Activated CD8-positive, alpha-beta memory T cell treated with anti-CD3 and anti-CD28 coated beads for 48 hours (primary cell): ENCODE results near the gene FAM168B.

Source experiments
- DNase-seq, 3 experiments: peaks; one replicate each; pipeline ENCODE4 v3.0.0-alpha.2; 2020; ENCODE audit warnings: low read depth in 2 of 3, low spot score in 2 of 3

The FAM168B gene

GRCh38 chr2:131056204-131056931 is 36.9 kb downstream of the FAM168B start:
- DNase-seq: no peak

DNA sequence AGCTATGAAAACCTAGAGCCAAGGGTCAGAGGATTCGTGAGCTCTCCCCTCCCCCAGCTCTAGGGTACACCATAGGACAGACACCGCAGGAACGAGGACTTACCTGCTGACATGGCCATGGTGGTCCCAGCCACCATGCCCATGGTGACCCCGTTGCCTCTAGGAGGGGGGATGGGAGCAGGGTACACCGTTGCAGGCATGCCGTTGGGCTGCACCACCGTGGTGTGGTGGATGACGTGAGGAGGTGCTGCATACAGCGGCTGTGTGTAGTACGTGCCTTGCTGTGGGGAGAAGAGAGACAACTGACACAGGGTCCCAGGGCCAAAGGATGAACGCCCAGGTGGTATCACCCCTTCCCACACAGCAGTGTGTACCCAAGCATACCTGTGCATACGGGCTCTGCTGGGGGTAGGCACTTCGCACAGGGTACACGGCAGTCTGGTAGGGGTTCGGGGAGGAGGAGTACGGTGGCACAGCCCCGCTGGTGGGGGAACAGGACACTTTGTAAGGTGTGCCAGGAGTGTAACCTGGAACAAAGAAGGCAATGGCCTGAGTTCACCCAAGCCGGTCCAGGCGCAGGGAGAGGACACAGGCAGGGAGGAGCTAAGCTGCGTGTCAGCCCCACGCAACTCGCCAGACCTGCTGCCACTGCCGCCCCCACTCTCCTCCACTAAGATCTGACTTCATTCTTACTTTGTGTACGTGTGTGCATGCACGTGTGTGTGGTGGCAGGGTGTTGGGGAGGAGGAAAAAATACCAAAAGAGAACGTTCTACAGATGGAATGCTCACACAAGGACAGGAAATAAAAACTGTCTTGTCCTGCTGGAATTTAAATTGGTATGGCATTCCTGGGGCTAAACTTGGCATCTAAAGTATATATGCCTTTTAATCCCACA is 37.8 kb downstream of the FAM168B start:
- DNase-seq: no peak

DNA sequence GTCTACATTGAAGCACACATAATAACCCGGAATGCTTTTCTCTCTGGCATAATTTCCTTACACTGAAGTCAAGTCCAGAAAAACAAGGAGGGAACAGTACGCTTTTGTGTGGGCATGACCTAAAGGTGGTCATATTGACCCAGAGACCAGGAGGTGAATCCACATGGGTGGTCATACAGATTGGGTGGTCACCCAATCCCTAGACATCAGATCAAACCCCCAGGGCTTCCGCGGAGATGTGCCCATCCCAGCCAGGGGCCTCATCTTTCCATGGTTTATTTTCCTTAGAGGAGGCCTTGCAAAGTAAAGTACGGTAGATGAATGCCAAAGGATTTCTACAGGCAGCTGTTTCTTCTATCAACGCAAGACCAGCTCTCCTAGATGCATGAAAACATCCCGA is 38.8 kb downstream of the FAM168B start:
- DNase-seq: no peak

DNA sequence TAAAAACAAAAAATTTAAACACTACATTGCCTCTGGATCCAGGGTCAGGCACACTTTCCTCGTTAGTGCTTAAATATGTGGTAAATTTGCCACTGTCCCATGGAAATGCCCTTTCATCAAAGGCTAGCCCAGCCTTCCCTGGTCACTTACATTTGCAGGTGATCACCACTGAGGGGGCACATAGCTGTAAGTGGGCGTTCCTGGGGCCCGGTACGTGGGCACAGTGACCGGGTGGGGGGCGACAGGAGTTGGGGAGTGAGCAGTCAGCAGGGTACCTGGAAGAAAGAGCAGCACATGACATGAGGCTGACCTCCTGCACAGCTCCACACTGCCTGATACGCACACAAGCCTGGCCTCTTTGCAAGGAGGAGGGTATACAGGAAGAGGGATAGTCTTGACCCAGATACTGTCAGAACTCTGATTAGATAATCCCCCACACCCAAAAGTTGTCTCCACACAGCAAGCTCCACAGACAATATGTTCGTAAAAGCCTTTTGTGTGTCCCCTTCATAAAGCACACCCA is 40.5 kb downstream of the FAM168B start:
- no peak for DNase-seq

GRCh38 chr2:131050896-131051295 is 42.4 kb downstream of the FAM168B start:
- no peak for DNase-seq

- DNase-seq: no peak
These were observed 44.0 kb downstream of the FAM168B start for GRCh38 chr2:131049150-131049718.

- DNase-seq: no peak
These were observed 44.6 kb downstream of the FAM168B start for GRCh38 chr2:131048641-131049040.

GRCh38 chr2:131047920-131048560 is 45.2 kb downstream of the FAM168B start:
- DNase-seq: no peak

- DNase-seq: no peak
These were observed 46.2 kb downstream of the FAM168B start for GRCh38 chr2:131046918-131047652.

GRCh38 chr2:131046028-131046917 is 47.0 kb downstream of the FAM168B start:
- no peak for DNase-seq

GRCh38 chr2:131045286-131046027 is 47.8 kb downstream of the FAM168B start:
- no peak for DNase-seq

- DNase-seq: no peak
These were observed 48.5 kb downstream of the FAM168B start for GRCh38 chr2:131044757-131045150.

GRCh38 chr2:131044075-131044756 is 49.0 kb downstream of the FAM168B start:
- DNase-seq: no peak

GRCh38 chr2:131043199-131044074 is 49.8 kb downstream of the FAM168B start:
- DNase-seq: no peak

DNA sequence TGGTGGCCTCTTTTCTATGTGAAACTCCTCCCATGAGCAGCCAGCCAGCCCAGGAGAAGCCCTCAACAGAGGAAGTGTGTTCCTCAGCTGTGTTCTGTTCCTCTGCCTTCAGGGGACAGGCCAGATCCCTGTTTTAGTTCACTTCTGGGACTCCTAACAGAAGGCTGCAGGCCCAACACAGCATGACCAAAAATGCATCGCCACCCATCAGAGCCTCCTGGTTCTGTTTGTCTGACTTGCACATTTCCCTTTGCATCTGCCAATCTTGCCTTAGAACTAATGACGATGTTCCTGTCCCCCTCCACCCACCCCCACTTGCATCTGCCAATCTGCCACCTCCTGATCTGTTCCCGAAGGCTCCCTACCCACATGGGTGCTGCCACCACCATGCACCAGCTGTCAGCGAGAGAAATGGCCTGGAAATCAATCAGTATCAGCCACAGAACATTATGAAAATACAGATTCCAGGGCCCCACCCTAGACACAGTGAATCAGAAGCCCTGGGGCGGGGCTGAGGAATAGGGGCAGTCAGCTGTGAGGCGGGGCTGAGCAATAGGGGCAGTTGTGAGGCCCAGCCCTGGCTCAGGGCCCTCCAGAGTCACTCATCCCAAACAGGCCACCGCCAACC is 51.0 kb downstream of the FAM168B start:
- DNase-seq: no peak

DNA sequence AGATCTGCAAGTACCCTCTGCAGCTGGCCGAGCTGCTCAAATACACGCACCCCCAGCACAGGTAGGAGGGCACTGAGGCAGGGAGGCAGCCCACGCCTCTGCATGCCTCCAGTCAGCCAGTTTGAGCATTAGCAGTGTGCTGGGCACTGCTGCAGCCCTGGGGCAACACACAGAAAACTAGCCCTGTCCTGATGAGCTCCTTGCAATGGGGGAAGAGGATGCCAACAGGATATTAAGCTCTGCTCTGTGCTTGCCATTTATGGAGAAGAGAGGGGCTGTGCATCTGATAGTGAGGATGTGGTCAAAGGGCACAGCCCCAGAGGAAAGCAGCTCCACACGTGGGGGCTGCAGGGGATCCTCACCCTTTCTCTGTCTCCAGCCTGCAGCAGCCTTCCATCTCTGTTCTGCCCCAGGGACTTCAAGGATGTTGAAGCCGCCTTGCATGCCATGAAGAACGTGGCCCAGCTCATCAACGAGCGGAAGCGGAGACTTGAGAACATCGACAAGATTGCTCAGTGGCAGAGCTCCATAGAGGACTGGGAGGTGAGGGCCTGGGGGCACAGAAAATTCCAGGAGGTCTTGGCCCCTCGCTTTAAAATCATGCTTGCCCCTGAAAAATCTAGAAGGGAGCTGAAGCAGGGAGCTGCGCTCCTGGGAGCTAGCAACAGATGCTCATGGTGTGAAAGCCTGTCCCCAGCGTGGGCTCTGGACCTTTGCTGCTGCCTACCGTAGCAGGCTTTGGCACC is 51.7 kb downstream of the FAM168B start:
- no peak for DNase-seq
